ENCODE results near the gene LIMS1.
"Not testable (repeated sequence)": the region's sequence is repeated elsewhere in the genome, so short reads cannot be mapped to it uniquely, and the experiment has no call there.

The LIMS1 gene

GRCh38 chr2:108628936-108629335, 94.7 kb downstream of the LIMS1 start:
- DNase-seq (ENCODE audit: extremely low spot score, insufficient read length, low read depth): no peak
- no peak for FAIRE-seq

- FAIRE-seq (peak; percentile 79), DNase-seq (ENCODE audit: extremely low spot score, insufficient read length, low read depth) (no peak)
Measured at GRCh38 chr2:108629417-108629816, 95.1 kb downstream of the LIMS1 start.

GRCh38 chr2:108630567-108631405, 96.5 kb downstream of the LIMS1 start:
- FAIRE-seq: no peak
- no peak for DNase-seq (ENCODE audit: extremely low spot score, insufficient read length, low read depth)

- DNase-seq (ENCODE audit: extremely low spot score, insufficient read length, low read depth) (no peak), FAIRE-seq (no peak)
Measured at GRCh38 chr2:108632332-108633160, 98.3 kb downstream of the LIMS1 start.

GRCh38 chr2:108633409-108633808, 99.1 kb downstream of the LIMS1 start:
- FAIRE-seq: no peak
- no peak for DNase-seq (ENCODE audit: extremely low spot score, insufficient read length, low read depth)

- no peak for DNase-seq (ENCODE audit: extremely low spot score, insufficient read length, low read depth)
- FAIRE-seq: no peak
Measured at GRCh38 chr2:108634011-108634410, 99.7 kb downstream of the LIMS1 start.

- no peak for DNase-seq (ENCODE audit: extremely low spot score, insufficient read length, low read depth)
- no peak for FAIRE-seq
Measured at GRCh38 chr2:108634576-108635160, 100.4 kb downstream of the LIMS1 start.

GRCh38 chr2:108635630-108636354, 101.5 kb downstream of the LIMS1 start:
- FAIRE-seq (no peak), DNase-seq (ENCODE audit: extremely low spot score, insufficient read length, low read depth) (no peak)

- DNase-seq (ENCODE audit: extremely low spot score, insufficient read length, low read depth) (no peak), FAIRE-seq (no peak)
Measured at GRCh38 chr2:108637304-108637669, 103.0 kb downstream of the LIMS1 start.

GRCh38 chr2:108640731-108641130, 106.5 kb downstream of the LIMS1 start:
- DNase-seq (ENCODE audit: extremely low spot score, insufficient read length, low read depth): no peak
- FAIRE-seq: no peak

- FAIRE-seq (no peak), DNase-seq (ENCODE audit: extremely low spot score, insufficient read length, low read depth) (no peak)
Measured at GRCh38 chr2:108641756-108642155, 107.5 kb downstream of the LIMS1 start.

GRCh38 chr2:108643261-108643849, 109.1 kb downstream of the LIMS1 start:
- FAIRE-seq: no peak

GRCh38 chr2:108643862-108644261, 109.6 kb downstream of the LIMS1 start:
- DNase-seq (ENCODE audit: extremely low spot score, insufficient read length, low read depth); FAIRE-seq: not testable (repeated sequence)

More at GRCh38 chr2:108643261-108643849, 109.1 kb downstream of the LIMS1 start:
- no peak for DNase-seq (ENCODE audit: extremely low spot score, insufficient read length, low read depth)

- not testable (repeated sequence) for DNase-seq (ENCODE audit: extremely low spot score, insufficient read length, low read depth); FAIRE-seq
Measured at GRCh38 chr2:108644446-108644845, 110.2 kb downstream of the LIMS1 start.

- DNase-seq (ENCODE audit: extremely low spot score, insufficient read length, low read depth); FAIRE-seq: not testable (repeated sequence)
Measured at GRCh38 chr2:108648796-108649195, 114.5 kb downstream of the LIMS1 start.

GRCh38 chr2:108650465-108650864, 116.2 kb downstream of the LIMS1 start:
- not testable (repeated sequence) for DNase-seq (ENCODE audit: extremely low spot score, insufficient read length, low read depth); FAIRE-seq

GRCh38 chr2:108651468-108651867, 117.2 kb downstream of the LIMS1 start:
- FAIRE-seq; DNase-seq (ENCODE audit: extremely low spot score, insufficient read length, low read depth): not testable (repeated sequence)

- DNase-seq (ENCODE audit: extremely low spot score, insufficient read length, low read depth); FAIRE-seq: not testable (repeated sequence)
Measured at GRCh38 chr2:108652187-108652931, 118.1 kb downstream of the LIMS1 start.

GRCh38 chr2:108653425-108653824, 119.2 kb downstream of the LIMS1 start:
- not testable (repeated sequence) for FAIRE-seq; DNase-seq (ENCODE audit: extremely low spot score, insufficient read length, low read depth)

Measured in GM18507 (cell line).